ENCODE results near the gene FAM25A. TPM values are rescaled to one million over a fixed set of nuclear protein-coding genes. Genes with fewer than 3 reads are reported as not detected.
"Not testable (repeated sequence)": the region's sequence is repeated elsewhere in the genome, so short reads cannot be mapped to it uniquely, and the experiment has no call there.

Gene FAM25A
- total RNA-seq, 1 donor from 2014 or later: not detected

- no peak overlapping the region for H3K4me3 Mint-ChIP-seq
- H3K27me3 Mint-ChIP-seq (ENCODE audit: low read depth): no peaks in the 10 kb centered on the region
- no peak for DNase-seq (ENCODE audit: low read depth, low spot score)
- no peaks in the 10 kb centered on the region for H3K4me1 Mint-ChIP-seq
- H3K9me3 Mint-ChIP-seq: no peaks in the 10 kb centered on the region
- no peak overlapping the region for H3K27ac Mint-ChIP-seq (ENCODE audit: unreplicated experiment)
- TF ChIP-seq CTCF (conservative IDR thresholded peaks at IDR 0.05): no peak
- H3K36me3 Mint-ChIP-seq (ENCODE audit: low read depth): no peaks in the 10 kb centered on the region
These were observed 31.6 kb upstream of the FAM25A start for GRCh38 chr10:86988520-86988919.

GRCh38 chr10:86991362-86991761 is 28.7 kb upstream of the FAM25A start:
- H3K9me3 Mint-ChIP-seq; H3K27me3 Mint-ChIP-seq (ENCODE audit: low read depth); H3K27ac Mint-ChIP-seq (ENCODE audit: unreplicated experiment); H3K36me3 Mint-ChIP-seq (ENCODE audit: low read depth); H3K4me1 Mint-ChIP-seq; H3K4me3 Mint-ChIP-seq; DNase-seq (ENCODE audit: low read depth, low spot score): not testable (repeated sequence)

- TF ChIP-seq CTCF (conservative IDR thresholded peaks at IDR 0.05): no peak
- H3K4me1 Mint-ChIP-seq: no peaks in the 10 kb centered on the region
- no peak overlapping the region for H3K27ac Mint-ChIP-seq (ENCODE audit: unreplicated experiment)
- no peak overlapping the region for H3K4me3 Mint-ChIP-seq
- no peak for DNase-seq (ENCODE audit: low read depth, low spot score)
- H3K9me3 Mint-ChIP-seq: no peaks in the 10 kb centered on the region
- no peaks in the 10 kb centered on the region for H3K27me3 Mint-ChIP-seq (ENCODE audit: low read depth)
- no peaks in the 10 kb centered on the region for H3K36me3 Mint-ChIP-seq (ENCODE audit: low read depth)
These were observed 27.6 kb upstream of the FAM25A start for GRCh38 chr10:86992456-86992855.

- no peak for TF ChIP-seq CTCF (conservative IDR thresholded peaks at IDR 0.05)
- H3K9me3 Mint-ChIP-seq: no peaks in the 10 kb centered on the region
- H3K4me1 Mint-ChIP-seq: no peaks in the 10 kb centered on the region
- H3K27ac Mint-ChIP-seq (ENCODE audit: unreplicated experiment): no peak overlapping the region
- DNase-seq (ENCODE audit: low read depth, low spot score): no peak
- no peaks in the 10 kb centered on the region for H3K36me3 Mint-ChIP-seq (ENCODE audit: low read depth)
- H3K4me3 Mint-ChIP-seq: no peak overlapping the region
- no peaks in the 10 kb centered on the region for H3K27me3 Mint-ChIP-seq (ENCODE audit: low read depth)
These were observed 27.2 kb upstream of the FAM25A start for GRCh38 chr10:86992929-86993328.

GRCh38 chr10:86999802-87000403 is 20.2 kb upstream of the FAM25A start:
- not testable (repeated sequence) for H3K4me3 Mint-ChIP-seq; H3K27me3 Mint-ChIP-seq (ENCODE audit: low read depth); H3K27ac Mint-ChIP-seq (ENCODE audit: unreplicated experiment); DNase-seq (ENCODE audit: low read depth, low spot score); H3K36me3 Mint-ChIP-seq (ENCODE audit: low read depth); H3K9me3 Mint-ChIP-seq
- peaks cover 18% of the 10 kb centered on the region for H3K4me1 Mint-ChIP-seq

GRCh38 chr10:87000491-87000890 is 19.6 kb upstream of the FAM25A start:
- H3K4me1 Mint-ChIP-seq: peaks cover 18% of the 10 kb centered on the region
- no peak for DNase-seq (ENCODE audit: low read depth, low spot score)
- H3K27ac Mint-ChIP-seq (ENCODE audit: unreplicated experiment): no peak overlapping the region
- no peaks in the 10 kb centered on the region for H3K27me3 Mint-ChIP-seq (ENCODE audit: low read depth)
- TF ChIP-seq CTCF (conservative IDR thresholded peaks at IDR 0.05): no peak
- no peak overlapping the region for H3K4me3 Mint-ChIP-seq
- no peaks in the 10 kb centered on the region for H3K36me3 Mint-ChIP-seq (ENCODE audit: low read depth)
- no peaks in the 10 kb centered on the region for H3K9me3 Mint-ChIP-seq

GRCh38 chr10:87007124-87007523 is 13.0 kb upstream of the FAM25A start:
- not testable (repeated sequence) for H3K27ac Mint-ChIP-seq (ENCODE audit: unreplicated experiment); H3K36me3 Mint-ChIP-seq (ENCODE audit: low read depth); H3K4me3 Mint-ChIP-seq; H3K27me3 Mint-ChIP-seq (ENCODE audit: low read depth); H3K9me3 Mint-ChIP-seq; DNase-seq (ENCODE audit: low read depth, low spot score); H3K4me1 Mint-ChIP-seq

- H3K4me3 Mint-ChIP-seq; DNase-seq (ENCODE audit: low read depth, low spot score); H3K27me3 Mint-ChIP-seq (ENCODE audit: low read depth); H3K27ac Mint-ChIP-seq (ENCODE audit: unreplicated experiment); H3K9me3 Mint-ChIP-seq; H3K4me1 Mint-ChIP-seq; H3K36me3 Mint-ChIP-seq (ENCODE audit: low read depth): not testable (repeated sequence)
These were observed 12.4 kb upstream of the FAM25A start for GRCh38 chr10:87007674-87008073.

- H3K9me3 Mint-ChIP-seq; DNase-seq (ENCODE audit: low read depth, low spot score); H3K27me3 Mint-ChIP-seq (ENCODE audit: low read depth); H3K27ac Mint-ChIP-seq (ENCODE audit: unreplicated experiment); H3K4me3 Mint-ChIP-seq; H3K36me3 Mint-ChIP-seq (ENCODE audit: low read depth); H3K4me1 Mint-ChIP-seq: not testable (repeated sequence)
These were observed 11.8 kb upstream of the FAM25A start for GRCh38 chr10:87008303-87008702.

GRCh38 chr10:87009134-87009696 is 10.9 kb upstream of the FAM25A start:
- H3K27ac Mint-ChIP-seq (ENCODE audit: unreplicated experiment); H3K9me3 Mint-ChIP-seq; H3K36me3 Mint-ChIP-seq (ENCODE audit: low read depth); H3K4me3 Mint-ChIP-seq; DNase-seq (ENCODE audit: low read depth, low spot score); H3K4me1 Mint-ChIP-seq; H3K27me3 Mint-ChIP-seq (ENCODE audit: low read depth): not testable (repeated sequence)

All from neural crest cell (in vitro differentiated cells).